ENCODE data around the gene MTTP.
A peak's percentile ranks its signal among the peaks of the same experiment; 100 is the strongest.

The MTTP gene

DNA sequence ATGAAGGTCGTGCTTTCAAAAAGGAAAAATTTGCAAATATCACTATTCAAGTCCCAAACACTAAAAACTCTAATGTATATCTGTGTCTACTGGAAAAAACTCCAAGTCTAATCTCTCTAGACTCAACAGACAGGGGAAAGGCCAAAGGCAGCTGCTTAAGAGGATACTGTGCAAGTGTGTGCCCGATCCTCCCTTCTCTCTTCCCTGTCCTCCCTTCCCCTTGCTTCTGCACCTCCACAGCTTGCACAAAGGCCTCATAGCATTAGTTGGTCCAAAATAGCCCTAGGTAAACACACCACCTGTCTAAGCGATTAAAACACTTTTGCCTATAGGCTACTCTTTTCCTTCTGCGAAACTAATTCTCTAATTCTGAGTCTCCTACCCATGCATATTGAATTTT lies 72.4 kb downstream of the MTTP start:
- Histone ChIP-seq H3K9ac (no peak overlapping the region), H3K9me3 (replicated peaks in 1 of 11) (peaks cover 0 to 15% (median 4%) of the 10 kb centered on the region in 11 experiments; a peak in 10 of 22 replicates), H3K27ac (no peak overlapping the region), H4K20me1 (no peaks in the 10 kb centered on the region), H3K4me3 (no peak overlapping the region), H3K4me1 (peaks cover 5 to 39% (median 27%) of the 10 kb centered on the region in 10 experiments; a peak in 17 of 20 replicates), H3K4me2 (no peak overlapping the region), H3K27me3 (no peaks in the 10 kb centered on the region), H3K36me3 (no peaks in the 10 kb centered on the region)
- TF ChIP-seq Cebpa-rat (IDR thresholded peaks at IDR 0.05): no peak

DNA sequence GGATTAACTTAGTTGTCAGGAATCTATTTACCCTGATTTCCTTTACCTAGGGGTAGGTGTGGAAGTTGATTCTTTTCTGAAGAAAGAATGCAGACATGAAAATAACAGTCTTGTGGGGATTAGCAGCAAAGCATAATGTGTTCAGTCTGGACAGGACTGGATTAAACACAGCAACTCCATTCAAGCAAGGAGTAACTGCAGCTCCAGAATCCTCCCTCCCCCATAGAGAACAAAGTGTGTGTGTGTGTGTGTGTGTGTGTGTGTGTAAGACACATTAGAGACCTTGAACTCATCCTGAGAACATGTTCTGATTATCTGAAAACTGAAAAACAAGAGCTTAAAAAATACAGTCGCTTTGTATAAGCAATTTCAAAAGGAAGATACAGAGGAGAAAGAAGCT lies 73.7 kb downstream of the MTTP start:
- Histone ChIP-seq H3K27me3 (no peaks in the 10 kb centered on the region), H3K4me3 (no peak overlapping the region), H3K4me1 (peaks cover 5 to 51% (median 35%) of the 10 kb centered on the region in 10 experiments; a peak in 17 of 20 replicates), H3K36me3 (no peaks in the 10 kb centered on the region), H3K4me2 (peak overlapping the region in 8 of 11 experiments; percentile 17 to 79 (median 64); a peak in 12 of 22 replicates), H3K27ac (peak overlapping the region in 4 of 11 experiments; percentile 32 to 69 (median 52); a peak in 4 of 22 replicates), H3K9ac (peak overlapping the region in 1 of 11 experiments; percentile 35; a peak in 1 of 22 replicates), H3K9me3 (replicated peaks in 1 of 11) (peaks cover 0 to 27% (median 15%) of the 10 kb centered on the region in 11 experiments; a peak in 15 of 22 replicates), H4K20me1 (no peaks in the 10 kb centered on the region)
- no peak for TF ChIP-seq Cebpa-rat (IDR thresholded peaks at IDR 0.05)

DNA sequence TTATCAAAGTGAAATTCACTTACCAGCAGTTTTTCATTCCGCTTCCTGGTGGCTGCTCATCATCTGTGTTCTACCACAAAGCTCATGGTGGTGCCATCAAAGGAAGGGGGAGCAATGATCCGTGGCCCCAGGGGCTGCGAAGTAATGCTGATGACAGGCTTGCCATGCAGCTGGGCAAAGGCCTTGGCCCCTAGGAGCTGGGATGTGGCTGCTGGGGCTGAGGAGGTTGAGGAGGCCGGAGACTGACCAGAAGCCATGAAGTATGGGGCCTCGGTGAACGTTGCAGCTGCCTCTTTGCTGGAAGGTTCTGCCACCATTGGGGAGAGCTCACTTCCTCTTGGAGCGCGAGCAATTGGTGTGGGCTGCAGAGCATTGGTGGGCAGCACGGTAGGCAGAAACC lies 74.6 kb downstream of the MTTP start:
- H3K27ac ChIP-seq: peak overlapping the region in 5 of 11 experiments; percentile 25 to 69 (median 51); a peak in 6 of 22 replicates

DNA sequence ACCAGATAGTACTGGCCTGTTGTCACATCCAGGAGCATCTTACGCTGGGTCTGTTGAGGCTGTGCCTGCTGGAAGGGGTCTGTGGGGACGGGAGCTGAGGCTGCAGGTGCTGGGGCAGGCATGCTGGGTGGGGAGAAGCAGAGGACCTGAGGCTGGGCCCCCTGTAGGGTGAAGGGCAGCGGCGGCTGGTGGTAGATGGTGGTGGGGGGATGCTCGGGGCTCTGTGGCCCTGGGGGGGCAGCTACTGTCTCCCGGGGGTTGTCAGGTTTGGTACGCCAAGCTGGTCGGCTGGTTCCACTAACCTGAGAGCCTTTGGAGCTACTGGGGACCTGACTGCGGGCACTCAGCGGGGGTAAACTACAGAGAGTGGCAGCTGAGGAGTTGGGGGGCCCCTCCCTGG lies 75.2 kb downstream of the MTTP start:
- no peak for TF ChIP-seq Cebpa-rat (IDR thresholded peaks at IDR 0.05)
- H3K4me2 ChIP-seq: peak overlapping the region in 8 of 11 experiments; percentile 17 to 79 (median 64); a peak in 12 of 22 replicates
- H3K9me3 ChIP-seq (replicated peaks in 1 of 11): peaks cover 0 to 36% (median 15%) of the 10 kb centered on the region in 11 experiments; a peak in 15 of 22 replicates
- no peaks in the 10 kb centered on the region for H3K27me3 ChIP-seq
- H3K4me3 ChIP-seq: no peak overlapping the region
- H4K20me1 ChIP-seq: no peaks in the 10 kb centered on the region
- H3K36me3 ChIP-seq: no peaks in the 10 kb centered on the region
- peaks cover 5 to 60% (median 36%) of the 10 kb centered on the region in 10 experiments; a peak in 17 of 20 replicates for H3K4me1 ChIP-seq
- peak overlapping the region in 2 of 11 experiments; percentile 51 to 69; a peak in 2 of 22 replicates for H3K27ac ChIP-seq
- no peak overlapping the region for H3K9ac ChIP-seq

More for the DNA sequence above, 74.6 kb downstream of the MTTP start:
- Histone ChIP-seq H3K27me3 (no peaks in the 10 kb centered on the region), H3K4me2 (peak overlapping the region in 9 of 11 experiments; percentile 17 to 79 (median 63); a peak in 18 of 22 replicates), H3K9me3 (replicated peaks in 1 of 11) (peaks cover 0 to 33% (median 15%) of the 10 kb centered on the region in 11 experiments; a peak in 15 of 22 replicates), H3K4me1 (peaks cover 5 to 58% (median 36%) of the 10 kb centered on the region in 10 experiments; a peak in 17 of 20 replicates), H3K9ac (0 out of 22 replicates have a peak overlapping the region, but pooled peaks of 1 of the 11 experiments have one; percentile 35), H3K36me3 (no peaks in the 10 kb centered on the region), H3K4me3 (no peak overlapping the region), H4K20me1 (no peaks in the 10 kb centered on the region)
- no peak for TF ChIP-seq Cebpa-rat (IDR thresholded peaks at IDR 0.05)

DNA sequence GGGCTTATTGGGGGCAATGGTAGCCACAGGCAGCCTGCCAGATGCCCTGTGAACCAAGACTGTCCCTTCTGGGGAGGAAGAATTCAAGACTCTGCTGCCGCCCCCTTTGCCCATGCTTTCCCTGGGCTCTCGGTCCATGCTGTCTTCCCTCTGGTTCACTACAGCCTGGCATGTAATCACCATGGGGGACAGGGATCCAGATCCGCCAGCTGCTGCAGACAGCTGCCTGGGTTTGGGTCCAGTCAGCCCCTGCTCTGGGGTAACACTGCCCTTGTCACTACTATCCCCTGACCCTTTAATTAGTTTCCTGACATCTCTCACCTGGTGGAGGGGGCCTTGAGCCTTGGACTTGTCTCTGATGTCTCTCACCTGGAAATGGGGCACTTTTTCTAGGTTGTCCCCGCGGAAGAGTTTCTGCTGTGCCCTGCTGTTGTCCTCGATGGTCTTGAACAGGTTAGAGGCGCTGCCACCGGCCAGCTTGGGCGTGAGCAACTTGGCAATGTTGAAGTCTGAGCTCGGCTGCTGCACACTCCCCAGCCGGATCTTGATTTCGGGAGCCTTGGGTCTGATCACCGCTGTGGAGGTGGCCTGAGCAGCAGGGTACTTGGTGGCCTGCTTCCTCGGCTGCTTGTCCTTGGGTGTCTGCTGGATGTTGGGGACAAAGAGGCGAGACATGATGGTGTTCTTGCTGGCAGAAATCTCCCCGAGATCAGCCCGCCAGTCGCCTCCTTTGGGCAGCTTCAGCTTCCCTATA lies 76.6 kb downstream of the MTTP start:
- H3K4me3 ChIP-seq: no peak overlapping the region
- TF ChIP-seq Cebpa-rat (IDR thresholded peaks at IDR 0.05): no peak
- H3K9ac ChIP-seq: no peak overlapping the region
- no peaks in the 10 kb centered on the region for H4K20me1 ChIP-seq
- H3K9me3 ChIP-seq (replicated peaks in 1 of 11): peaks cover 0 to 36% (median 15%) of the 10 kb centered on the region in 11 experiments; a peak in 15 of 22 replicates
- peak overlapping the region in 4 of 11 experiments; percentile 7 to 79 (median 47); a peak in 4 of 22 replicates for H3K4me2 ChIP-seq
- H3K27me3 ChIP-seq: no peaks in the 10 kb centered on the region
- H3K4me1 ChIP-seq: peaks cover 0 to 55% (median 30%) of the 10 kb centered on the region in 10 experiments; a peak in 16 of 20 replicates
- no peaks in the 10 kb centered on the region for H3K36me3 ChIP-seq
- H3K27ac ChIP-seq: no peak overlapping the region

DNA sequence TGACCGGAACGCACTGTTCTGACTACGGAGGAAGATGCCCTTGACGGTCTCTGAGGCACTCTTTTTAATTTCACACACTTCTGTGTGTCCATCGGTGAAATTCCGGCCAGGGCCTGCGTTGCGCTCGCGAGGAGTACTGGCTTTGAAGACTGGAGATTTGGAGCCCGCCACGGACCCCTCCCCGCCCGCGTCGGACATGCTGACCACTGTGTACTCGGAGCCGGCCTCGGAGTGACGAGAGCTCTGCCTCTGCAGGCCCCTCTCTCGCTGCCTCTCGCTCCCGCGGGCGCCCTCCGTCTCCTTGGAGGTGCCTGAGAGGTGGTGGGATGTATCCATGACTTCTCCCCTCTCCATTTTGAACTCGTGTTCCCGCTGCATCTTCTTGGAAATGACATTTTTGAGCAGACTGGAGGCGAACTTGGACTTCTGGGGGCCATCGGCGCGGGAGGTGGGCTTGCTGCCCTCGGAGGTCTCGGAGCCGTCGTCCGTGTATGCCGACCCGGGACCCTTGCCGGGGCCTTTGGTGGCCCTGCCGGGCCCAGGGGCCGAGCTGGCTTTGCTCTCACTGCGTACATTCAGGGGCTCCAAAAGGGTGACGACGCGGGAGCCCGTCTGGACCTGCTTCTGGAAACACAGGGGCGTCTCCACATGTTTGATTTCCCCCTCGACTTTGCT lies 77.3 kb downstream of the MTTP start:
- Histone ChIP-seq H3K36me3 (no peaks in the 10 kb centered on the region), H3K4me2 (peak overlapping the region in 5 of 11 experiments; percentile 50 to 66 (median 60); a peak in 7 of 22 replicates), H3K27ac (no peak overlapping the region), H3K4me3 (no peak overlapping the region), H3K9me3 (replicated peaks in 1 of 11) (peaks cover 0 to 36% (median 15%) of the 10 kb centered on the region in 11 experiments; a peak in 15 of 22 replicates), H3K4me1 (peaks cover 0 to 55% (median 30%) of the 10 kb centered on the region in 10 experiments; a peak in 16 of 20 replicates), H4K20me1 (no peaks in the 10 kb centered on the region), H3K27me3 (no peaks in the 10 kb centered on the region), H3K9ac (no peak overlapping the region)
- TF ChIP-seq Cebpa-rat (IDR thresholded peaks at IDR 0.05): no peak

DNA sequence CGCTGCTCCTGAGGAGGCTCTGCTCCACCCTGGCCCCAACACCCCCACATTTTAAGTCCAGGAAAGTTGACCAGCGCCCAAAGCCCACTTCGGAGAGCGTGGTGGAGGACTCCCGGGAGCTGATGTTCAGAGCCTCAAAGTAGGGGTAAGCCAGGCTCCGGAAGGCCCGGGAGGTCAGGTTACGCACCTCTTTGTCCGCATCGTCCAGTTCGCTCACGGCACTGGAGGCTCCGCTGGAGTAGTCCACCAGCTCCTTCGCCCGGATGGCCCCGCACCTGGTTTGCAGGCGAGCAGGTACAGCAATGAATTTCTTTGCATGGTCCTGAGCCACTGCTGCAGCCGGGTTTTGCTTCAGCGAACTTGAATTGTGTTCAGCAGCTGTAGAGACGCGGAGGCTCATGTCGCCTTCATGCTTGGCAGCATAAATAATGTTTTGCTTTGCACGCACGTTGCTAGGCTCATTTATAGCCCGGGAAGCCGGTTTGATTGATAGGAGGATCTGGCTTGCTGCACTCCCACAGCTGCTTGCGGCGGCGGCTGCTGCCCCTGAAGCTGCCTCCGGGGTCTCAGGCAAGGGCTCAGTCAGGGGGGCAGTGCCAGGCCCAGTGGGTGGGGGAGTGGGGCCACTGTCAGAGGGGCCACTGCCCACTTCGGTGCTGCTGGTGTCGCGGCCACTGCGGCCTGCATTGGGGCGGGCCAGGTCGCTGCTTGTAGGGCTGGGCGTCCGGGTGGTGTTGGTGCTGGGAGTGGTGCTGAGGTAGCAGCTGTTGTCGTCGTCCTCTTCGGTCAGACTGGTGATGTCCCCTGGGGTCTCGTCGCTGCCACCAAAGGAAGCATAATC lies 78.2 kb downstream of the MTTP start:
- H3K27ac ChIP-seq: no peak overlapping the region; a peak in 1 of 22 replicates
- TF ChIP-seq Cebpa-rat (IDR thresholded peaks at IDR 0.05): no peak
- peaks cover 0 to 36% (median 15%) of the 10 kb centered on the region in 11 experiments; a peak in 15 of 22 replicates for H3K9me3 ChIP-seq (replicated peaks in 1 of 11)

DNA sequence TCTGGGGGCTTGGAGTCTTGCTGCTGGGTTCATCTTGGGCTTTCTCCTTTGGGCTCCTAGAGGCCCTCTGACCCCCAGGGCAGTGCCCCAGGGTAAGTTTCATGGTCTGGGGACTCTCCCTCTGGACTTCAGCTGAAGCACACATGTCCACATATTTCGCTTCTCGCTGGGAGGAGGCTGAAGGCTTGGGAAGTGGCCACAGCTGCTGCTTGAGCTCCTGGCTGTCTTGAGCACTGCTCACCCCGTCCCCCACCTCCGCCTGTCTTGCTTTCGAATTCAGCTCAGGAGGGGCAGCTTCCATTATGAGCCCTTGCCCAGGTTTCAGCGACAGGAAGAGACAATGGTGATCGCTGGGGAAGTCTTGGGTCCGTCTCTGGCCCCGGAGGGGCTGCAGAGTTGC lies 79.3 kb downstream of the MTTP start:
- H3K4me2 ChIP-seq: peak overlapping the region in 4 of 11 experiments; percentile 12 to 60 (median 34); a peak in 3 of 22 replicates
- peaks cover 0 to 46% (median 20%) of the 10 kb centered on the region in 10 experiments; a peak in 16 of 20 replicates for H3K4me1 ChIP-seq
- no peak for TF ChIP-seq Cebpa-rat (IDR thresholded peaks at IDR 0.05)
- H3K27me3 ChIP-seq: no peaks in the 10 kb centered on the region
- H3K36me3 ChIP-seq: no peaks in the 10 kb centered on the region
- H3K4me3 ChIP-seq: no peak overlapping the region
- no peak overlapping the region for H3K9ac ChIP-seq
- no peaks in the 10 kb centered on the region for H4K20me1 ChIP-seq
- no peak overlapping the region for H3K27ac ChIP-seq
- H3K9me3 ChIP-seq (replicated peaks in 1 of 11): peaks cover 0 to 36% (median 15%) of the 10 kb centered on the region in 11 experiments; a peak in 15 of 22 replicates

More for the DNA sequence above, 78.2 kb downstream of the MTTP start:
- H3K36me3 ChIP-seq: no peaks in the 10 kb centered on the region
- peak overlapping the region in 9 of 11 experiments; percentile 16 to 66 (median 50); a peak in 17 of 22 replicates for H3K4me2 ChIP-seq
- H3K4me3 ChIP-seq: peak overlapping the region in 1 of 10 experiments; percentile 26; a peak in 1 of 20 replicates
- H4K20me1 ChIP-seq: no peaks in the 10 kb centered on the region
- H3K9ac ChIP-seq: no peak overlapping the region
- H3K27me3 ChIP-seq: no peaks in the 10 kb centered on the region
- peaks cover 0 to 55% (median 30%) of the 10 kb centered on the region in 10 experiments; a peak in 16 of 20 replicates for H3K4me1 ChIP-seq
